Cardiac muscle cell (in vitro differentiated cells and primary cell): ENCODE data around the gene NCS1. TPM values are rescaled to one million over a fixed set of nuclear protein-coding genes. Genes with fewer than 3 reads are reported as not detected.

Experiments
- DNase-seq, 2 donors: peaks; one replicate each; pipeline versions ENCODE4 v3.0.0 to v3.0.0-alpha.2; 2010 to 2017; ENCODE audit warnings: low read depth in 1 of 2, low spot score in 1 of 2
- H3K27ac ChIP-seq: fragments of 200-600 bp; sonication (generic); 2 replicates; pipeline ENCODE4 v1.5.1; 2016
- H3K27me3 ChIP-seq: fragments of 200-600 bp; sonication (generic); 2 replicates; pipeline ENCODE4 v1.6.0; 2016; ENCODE audit warnings: control low read depth
- H3K36me3 ChIP-seq: fragments of 200-600 bp; sonication (generic); 2 replicates; pipeline ENCODE4 v1.5.1; 2016; ENCODE audit warnings: control low read depth
- H3K4me1 ChIP-seq: fragments of 200-600 bp; sonication (generic); 2 replicates; pipeline ENCODE4 v1.8.1; 2017; ENCODE audit warnings: low read depth, mild to moderate bottlenecking, mixed run types
- H3K4me3 ChIP-seq: fragments of 200-600 bp; sonication (generic); 2 replicates; pipeline ENCODE4 v1.5.1; 2016; ENCODE audit warnings: mild to moderate bottlenecking
- H3K9me3 ChIP-seq: fragments of 200-600 bp; sonication (generic); 2 replicates; pipeline ENCODE4 v1.5.1; 2017; ENCODE audit warnings: low read depth, mild to moderate bottlenecking, control low read depth
- polyA plus RNA-seq: library from polyadenylated mRNA; unstranded; fragments of >200 nt; fragmentation: Nextera tagmentation; extraction: Ambion mirVana; gene quantifications from 2 replicates; pipeline ENCODE4 v1.2.1, GENCODE V29; 2016
- total RNA-seq: library from RNA; depleted of rRNA; stranded (reverse); fragments of >200 nt; gene quantifications from 2 replicates; pipeline ENCODE4 v1.2.3, GENCODE V29; 2016
- TF ChIP-seq, protein P1 (sequence below): IDR thresholded peaks from 2 replicates; pipeline ENCODE4 v1.5.1; 2012; ENCODE audit warnings: low read depth, mild to moderate bottlenecking, low read length

NCS1 gene
- total and polyA plus RNA-seq, 2 experiments from 2014 or later = 48.3 to 55.7 TPM

- DNase-seq = no peak
- Histone ChIP-seq H3K4me1 (no peaks in the 10 kb centered on the region), H3K9me3 (no peaks in the 10 kb centered on the region), H3K4me3 (no peak overlapping the region), H3K36me3 (no peaks in the 10 kb centered on the region), H3K27me3 (no peaks in the 10 kb centered on the region), H3K27ac (no peak overlapping the region)
- TF ChIP-seq, protein P1, sequence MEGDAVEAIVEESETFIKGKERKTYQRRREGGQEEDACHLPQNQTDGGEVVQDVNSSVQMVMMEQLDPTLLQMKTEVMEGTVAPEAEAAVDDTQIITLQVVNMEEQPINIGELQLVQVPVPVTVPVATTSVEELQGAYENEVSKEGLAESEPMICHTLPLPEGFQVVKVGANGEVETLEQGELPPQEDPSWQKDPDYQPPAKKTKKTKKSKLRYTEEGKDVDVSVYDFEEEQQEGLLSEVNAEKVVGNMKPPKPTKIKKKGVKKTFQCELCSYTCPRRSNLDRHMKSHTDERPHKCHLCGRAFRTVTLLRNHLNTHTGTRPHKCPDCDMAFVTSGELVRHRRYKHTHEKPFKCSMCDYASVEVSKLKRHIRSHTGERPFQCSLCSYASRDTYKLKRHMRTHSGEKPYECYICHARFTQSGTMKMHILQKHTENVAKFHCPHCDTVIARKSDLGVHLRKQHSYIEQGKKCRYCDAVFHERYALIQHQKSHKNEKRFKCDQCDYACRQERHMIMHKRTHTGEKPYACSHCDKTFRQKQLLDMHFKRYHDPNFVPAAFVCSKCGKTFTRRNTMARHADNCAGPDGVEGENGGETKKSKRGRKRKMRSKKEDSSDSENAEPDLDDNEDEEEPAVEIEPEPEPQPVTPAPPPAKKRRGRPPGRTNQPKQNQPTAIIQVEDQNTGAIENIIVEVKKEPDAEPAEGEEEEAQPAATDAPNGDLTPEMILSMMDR = no peak
Observed at GRCh38 chr9:130285271-130285670, 113.1 kb downstream of the NCS1 start.

GRCh38 chr9:130286072-130286770, 114.0 kb downstream of the NCS1 start:
- no peak for DNase-seq
- no peaks in the 10 kb centered on the region for H3K36me3 ChIP-seq
- no peaks in the 10 kb centered on the region for H3K9me3 ChIP-seq
- no peaks in the 10 kb centered on the region for H3K4me1 ChIP-seq
- TF ChIP-seq, protein P1 = no peak
- no peak overlapping the region for H3K27ac ChIP-seq
- H3K4me3 ChIP-seq = no peak overlapping the region
- no peaks in the 10 kb centered on the region for H3K27me3 ChIP-seq

Other genes with a start within 250 kb of the NCS1 start
- gene FNBP1, start 129.2 kb upstream of the NCS1 start, total RNA-seq = 24.2 and 37.9 TPM in 2 replicates
- 20.5 and 23.6 TPM in 2 replicates for gene FNBP1, start 129.2 kb upstream of the NCS1 start, polyA plus RNA-seq
- 19.7 and 23.9 TPM in 2 replicates for gene GPR107, start 118.5 kb upstream of the NCS1 start, total RNA-seq
- 12.3 and 15.0 TPM in 2 replicates for gene GPR107, start 118.5 kb upstream of the NCS1 start, polyA plus RNA-seq
- 0.18 and 0.36 TPM in 2 replicates for gene HMCN2, start 93.4 kb downstream of the NCS1 start, total RNA-seq
- 0.27 and 0.45 TPM in 2 replicates for gene HMCN2, start 93.4 kb downstream of the NCS1 start, polyA plus RNA-seq